ENCODE data around the gene CMTM8.

DNA sequence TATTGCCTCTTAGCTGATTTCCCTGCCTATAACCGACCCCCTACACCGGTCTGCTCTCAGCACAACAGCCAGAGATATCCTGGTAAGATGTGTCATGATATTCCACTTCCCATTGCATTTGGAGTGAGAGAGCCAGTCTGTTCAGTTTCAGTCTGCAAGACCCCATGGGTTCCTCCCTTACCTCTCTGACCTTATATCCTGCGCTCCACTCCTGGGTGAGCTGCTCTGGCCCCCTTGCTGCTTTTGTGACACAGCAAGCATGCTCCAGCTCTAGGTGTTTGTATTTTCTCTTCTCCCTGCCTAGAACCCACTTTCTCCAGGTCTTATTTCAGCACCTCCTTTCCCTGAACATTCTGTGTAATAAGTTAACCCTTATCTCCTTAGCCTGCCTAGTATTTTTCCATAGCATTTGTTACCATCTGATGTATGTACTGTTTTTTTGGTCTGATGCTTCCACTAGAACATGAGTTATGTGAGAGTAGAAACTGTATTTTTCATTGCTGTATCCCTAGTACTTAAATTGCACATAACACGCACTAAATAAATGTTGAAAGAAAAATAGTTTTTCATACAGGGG lies 44.2 kb downstream of the CMTM8 start:
- no peak for TF ChIP-seq POLR2A (IDR thresholded peaks at IDR 0.05; ENCODE audit: low read depth, low read length)
- no peak for TF ChIP-seq POLR2AphosphoS5 (IDR thresholded peaks at IDR 0.05; ENCODE audit: low read depth, low read length)
- TF ChIP-seq SPI1 (IDR thresholded peaks at IDR 0.05; ENCODE audit: low read depth, low read length), result no peak

All from GM12891 (cell line).